GM18907 (cell line): ENCODE data around the gene CACNA1D.

ENCODE experiments used
- ATAC-seq: cut with Tn5 transposase; IDR thresholded peaks from one replicate; pipeline ENCODE4 v1.9.1; 2021; ENCODE audit warnings: mild to moderate bottlenecking, moderate library complexity; ENCODE audit not compliant: unreplicated experiment

The CACNA1D gene

DNA sequence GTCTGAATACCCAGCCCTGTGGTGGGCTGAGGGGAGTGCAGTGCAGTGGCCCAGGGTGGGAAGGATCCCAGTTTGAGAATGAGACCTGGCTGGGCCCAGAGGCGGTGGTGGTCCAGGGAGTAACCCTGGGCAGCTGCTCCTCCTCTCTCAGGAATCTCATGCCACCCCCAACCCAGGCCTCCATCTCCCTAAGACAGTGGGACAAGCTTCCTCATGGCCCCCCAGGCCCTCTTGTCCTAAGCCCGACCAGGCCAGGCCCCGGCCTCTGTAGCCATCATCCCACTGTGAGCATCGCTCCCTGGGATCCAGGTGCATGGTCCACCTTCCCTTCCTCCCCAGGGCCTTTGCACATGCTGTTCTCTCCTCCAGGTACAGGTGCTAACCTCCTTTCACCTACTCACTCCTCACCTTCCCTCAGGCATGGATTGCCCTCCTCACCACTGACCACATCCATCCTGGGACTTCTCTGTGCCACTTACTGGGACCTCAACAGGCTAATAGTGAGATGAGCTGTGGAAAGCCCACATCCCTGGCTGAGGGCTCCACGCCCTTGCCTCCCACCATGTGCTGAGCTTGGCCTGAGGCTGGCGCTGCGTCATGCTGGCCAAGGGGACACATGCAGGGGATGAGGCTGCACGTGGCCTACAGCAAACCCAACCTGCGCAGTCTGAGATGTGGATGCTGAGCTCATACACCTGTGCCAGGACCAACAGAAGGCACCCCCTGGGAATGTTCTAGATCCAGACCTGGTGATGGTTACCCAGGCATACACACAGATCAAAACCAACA is 341.9 kb downstream of the CACNA1D start:
- no peak for ATAC-seq

- no peak for ATAC-seq
Measured at GRCh38 chr3:53837331-53837730, 342.9 kb downstream of the CACNA1D start.

DNA sequence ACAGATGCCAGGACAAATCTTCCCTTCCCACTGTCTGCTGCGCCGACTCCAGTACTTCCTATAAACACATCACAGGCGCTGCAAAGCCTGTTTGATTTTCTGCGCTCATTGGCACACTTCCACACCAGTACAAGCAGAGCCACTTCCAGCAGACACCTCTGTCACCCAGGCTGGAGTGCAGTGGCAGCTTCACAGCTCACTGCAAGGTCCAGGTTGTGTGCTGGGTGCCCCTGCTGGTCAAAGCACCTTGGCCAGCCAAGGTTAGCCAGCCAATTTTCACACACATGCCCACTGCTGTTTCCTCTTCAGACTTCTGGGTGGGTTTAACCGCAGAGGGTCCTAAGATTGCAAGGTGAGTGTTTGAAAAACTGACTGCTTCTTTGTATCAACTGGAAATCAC is 346.9 kb downstream of the CACNA1D start:
- no peak for ATAC-seq

DNA sequence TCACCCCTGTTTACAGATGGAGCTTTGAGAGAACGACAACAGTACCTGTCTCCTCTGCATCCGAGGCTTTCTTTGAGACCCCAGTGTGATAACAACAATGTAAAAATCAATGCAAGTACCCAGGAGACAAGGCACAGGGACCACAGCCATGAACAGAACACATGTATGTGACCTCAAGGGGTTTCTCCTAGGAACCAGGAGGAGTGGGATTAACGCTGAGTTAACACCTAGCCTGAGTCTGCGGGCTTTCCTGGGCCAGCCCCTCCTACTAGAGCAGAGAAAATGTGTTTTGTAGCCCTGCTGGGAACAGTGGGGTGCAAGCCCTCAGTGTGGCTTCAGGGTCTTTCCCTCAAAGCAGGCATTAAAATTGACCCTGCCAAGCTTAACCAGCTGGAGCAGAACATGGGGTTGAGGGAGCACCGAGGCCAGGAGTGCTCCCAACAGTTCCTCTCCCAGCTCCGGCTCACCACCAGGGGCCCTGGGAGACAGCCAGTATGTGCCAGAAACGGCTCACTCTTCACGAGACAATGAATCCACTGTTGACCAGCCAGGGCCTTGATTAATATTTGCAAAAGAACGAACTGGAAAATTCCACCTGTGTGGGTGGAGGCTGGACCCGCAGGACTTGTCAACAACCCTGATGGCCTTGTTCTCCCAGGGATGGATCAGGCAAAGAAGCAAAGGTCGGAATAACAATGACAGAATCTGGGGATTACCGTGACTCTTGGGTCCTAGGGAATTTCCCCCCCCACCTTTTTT is 348.2 kb downstream of the CACNA1D start:
- no peak for ATAC-seq

GRCh38 chr3:53843195-53844177 is 349.1 kb downstream of the CACNA1D start:
- ATAC-seq = peak; percentile 57

DNA sequence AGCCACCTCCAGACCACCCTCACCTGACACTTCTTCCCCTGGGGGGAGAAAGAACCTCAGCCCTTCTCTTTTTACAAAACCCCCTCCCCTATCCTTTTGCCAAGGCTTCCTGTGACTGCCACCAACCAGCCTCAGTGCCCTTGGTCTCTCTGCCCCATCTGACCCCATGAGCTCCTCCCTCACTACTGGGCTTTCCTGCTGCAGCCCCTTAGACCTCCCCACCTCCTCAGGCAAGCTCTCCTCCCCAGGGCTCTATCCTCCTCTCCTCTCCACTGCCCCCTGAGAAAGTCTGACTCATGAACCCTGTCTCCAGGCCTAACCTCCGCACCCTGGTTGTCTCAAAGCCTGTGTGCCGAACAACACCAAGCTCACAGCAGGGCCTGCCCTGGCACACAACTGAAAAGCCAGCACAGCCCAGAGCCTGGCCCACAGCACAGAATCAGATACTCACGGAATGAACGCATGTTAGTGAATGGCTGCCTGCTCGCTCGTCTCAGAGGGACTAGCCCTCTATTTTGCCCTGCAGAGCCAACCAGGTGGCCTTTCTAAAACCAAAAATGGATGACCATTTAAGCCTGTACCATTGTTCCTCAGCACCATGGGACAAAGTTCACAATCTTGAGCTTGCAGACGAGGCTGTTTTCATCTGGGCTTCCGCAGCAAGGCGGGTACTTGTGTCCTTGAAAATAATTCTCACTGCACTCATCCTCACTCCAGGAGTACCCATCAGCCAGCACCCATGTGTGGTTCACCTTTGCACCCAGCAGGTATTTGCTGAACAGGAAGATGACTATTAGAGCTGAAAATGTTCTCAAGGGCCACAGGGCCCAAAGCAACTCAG is 350.1 kb downstream of the CACNA1D start:
- ATAC-seq = peak; percentile 10

- peak; percentile 12 for ATAC-seq
Measured at GRCh38 chr3:53845103-53845880, 350.9 kb downstream of the CACNA1D start.

DNA sequence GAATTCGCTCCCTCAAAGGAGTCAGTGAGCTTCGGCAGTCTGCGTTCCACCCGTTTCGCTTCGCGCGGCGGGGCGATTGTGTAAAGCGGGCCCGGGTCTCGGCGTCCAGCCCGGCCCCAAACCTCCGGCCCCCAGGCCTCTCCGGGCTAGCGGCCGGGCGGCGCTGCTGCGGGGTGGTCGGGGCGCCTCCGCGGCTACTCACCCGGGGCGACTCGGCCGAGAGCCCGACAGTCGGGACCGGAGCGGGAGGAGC is 351.4 kb downstream of the CACNA1D start:
- ATAC-seq = peak; percentile 1

GRCh38 chr3:53846134-53846850 is 351.9 kb downstream of the CACNA1D start, which contains the start of the genes CHDH and IL17RB:
Gene CHDH, minus strand, starts transcription at chr3:53846419. Its CDS starts 22,411 bp downstream, at chr3:53824008.
Gene IL17RB, plus strand, starts transcription at chr3:53846568. Its CDS starts 21 bp downstream, at chr3:53846589.
- ATAC-seq = peak; percentile 39

- no peak for ATAC-seq
Measured at GRCh38 chr3:53846851-53847155, 352.4 kb downstream of the CACNA1D start.

- no peak for ATAC-seq
Measured at GRCh38 chr3:53849916-53850315, 355.5 kb downstream of the CACNA1D start.

DNA sequence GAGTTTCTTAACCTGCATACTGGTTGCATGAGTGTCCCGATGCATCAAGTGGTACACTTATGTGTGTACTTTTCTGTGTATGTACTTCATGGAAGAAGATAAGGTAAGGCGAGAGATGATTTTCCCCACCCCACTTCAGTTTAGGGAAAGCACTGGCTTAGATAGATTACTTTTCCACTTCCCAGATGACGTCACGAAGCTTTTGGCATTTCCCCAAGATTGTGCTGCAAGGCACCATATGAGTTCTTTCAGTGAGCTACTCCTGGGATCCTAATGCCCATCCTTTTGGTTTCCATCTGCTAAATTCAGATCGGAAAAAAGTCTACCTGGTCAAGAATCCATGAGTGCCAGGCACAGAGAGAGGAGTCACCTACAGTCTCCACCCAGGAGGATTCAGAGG is 356.5 kb downstream of the CACNA1D start:
- ATAC-seq = no peak

- ATAC-seq = no peak
Measured at GRCh38 chr3:53856964-53857363, 362.6 kb downstream of the CACNA1D start.

GRCh38 chr3:53858096-53858741 is 363.8 kb downstream of the CACNA1D start:
- ATAC-seq = no peak

- ATAC-seq = no peak
Measured at GRCh38 chr3:53859178-53859577, 364.8 kb downstream of the CACNA1D start.

DNA sequence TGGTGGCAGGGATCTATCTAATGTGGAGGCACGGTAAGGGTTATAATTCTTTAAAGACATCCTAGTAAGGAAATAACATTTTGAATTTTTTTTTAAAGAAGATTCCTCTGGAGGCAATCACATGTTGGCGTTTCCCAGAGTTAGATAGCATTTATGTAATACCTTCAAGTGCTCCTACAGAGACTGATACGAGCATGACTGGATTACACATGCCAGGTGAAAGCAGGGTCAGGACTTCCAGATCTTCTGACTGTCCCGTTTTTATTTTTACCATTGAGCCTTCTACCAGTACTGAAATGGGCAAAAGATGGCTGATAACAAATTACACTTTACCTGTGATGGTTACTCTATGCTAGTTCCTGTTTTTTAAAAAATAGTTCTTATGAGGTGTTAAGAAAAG is 365.8 kb downstream of the CACNA1D start:
- no peak for ATAC-seq

GRCh38 chr3:53862241-53862640 is 367.8 kb downstream of the CACNA1D start:
- ATAC-seq = no peak

DNA sequence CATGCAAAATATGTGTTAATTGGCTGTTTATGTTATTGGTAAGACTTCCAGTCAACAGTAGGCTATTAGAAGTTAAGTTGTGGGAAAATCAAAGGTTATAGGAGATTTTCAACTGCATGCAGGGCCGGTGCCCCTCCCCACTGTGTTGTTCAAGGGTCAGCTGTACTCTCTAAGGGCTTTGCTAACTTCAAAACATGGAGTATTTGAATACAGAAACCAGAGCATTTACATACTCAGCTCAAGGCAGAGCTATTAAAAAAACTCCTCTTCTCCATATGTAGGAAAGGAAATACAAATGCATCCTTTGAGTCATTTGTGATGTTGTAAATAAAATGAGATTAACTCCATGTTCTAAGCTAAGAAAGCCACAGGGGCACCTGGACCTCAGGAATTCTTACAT is 368.7 kb downstream of the CACNA1D start:
- ATAC-seq = peak; percentile 49
